HG02852 (cell line): ENCODE results near the gene CYP26A1.

Source experiments
- ATAC-seq: cut with Tn5 transposase; IDR thresholded peaks from one replicate; pipeline ENCODE4 v1.9.1; 2021; ENCODE audit warnings: mild to moderate bottlenecking, moderate library complexity; ENCODE audit not compliant: unreplicated experiment

CYP26A1 gene

GRCh38 chr10:93073539-93074146 is at the start of gene CYP26A1:
Gene CYP26A1 (plus strand): TSS chr10:93073893. CDS start chr10:93073935, 42 bp downstream.
- ATAC-seq: no peak

GRCh38 chr10:93026072-93026471 is 47.6 kb upstream of the CYP26A1 start:
- ATAC-seq: no peak

GRCh38 chr10:93027508-93027907 is 46.2 kb upstream of the CYP26A1 start:
- ATAC-seq: no peak

GRCh38 chr10:93028883-93029282 is 44.8 kb upstream of the CYP26A1 start:
- no peak for ATAC-seq

GRCh38 chr10:93030409-93030808 is 43.3 kb upstream of the CYP26A1 start:
- ATAC-seq: no peak

GRCh38 chr10:93032105-93032808 is 41.4 kb upstream of the CYP26A1 start:
- no peak for ATAC-seq

- no peak for ATAC-seq
Measured at GRCh38 chr10:93032809-93033137, 40.9 kb upstream of the CYP26A1 start.

- ATAC-seq: no peak
Measured at GRCh38 chr10:93034426-93034825, 39.3 kb upstream of the CYP26A1 start.

GRCh38 chr10:93039110-93039509 is 34.6 kb upstream of the CYP26A1 start:
- ATAC-seq: no peak

- no peak for ATAC-seq
Measured at GRCh38 chr10:93039721-93040120, 34.0 kb upstream of the CYP26A1 start.

- ATAC-seq: no peak
Measured at GRCh38 chr10:93054486-93054885, 19.2 kb upstream of the CYP26A1 start.

GRCh38 chr10:93058139-93058538 is 15.6 kb upstream of the CYP26A1 start:
- no peak for ATAC-seq

GRCh38 chr10:93059975-93060886 is 13.5 kb upstream of the CYP26A1 start, which contains the start of gene CYP26C1:
Gene CYP26C1 (plus strand): TSS chr10:93060798. CDS start chr10:93061264, 466 bp downstream.
- no peak for ATAC-seq

- ATAC-seq: no peak
Measured at GRCh38 chr10:93060887-93061593, 12.7 kb upstream of the CYP26A1 start.

GRCh38 chr10:93061594-93062513 is 11.8 kb upstream of the CYP26A1 start:
- no peak for ATAC-seq

- no peak for ATAC-seq
Measured at GRCh38 chr10:93062514-93063143, 11.1 kb upstream of the CYP26A1 start.

- no peak for ATAC-seq
Measured at GRCh38 chr10:93063144-93063976, 10.3 kb upstream of the CYP26A1 start.

- no peak for ATAC-seq
Measured at GRCh38 chr10:93063977-93064660, 9.6 kb upstream of the CYP26A1 start.
